B cell (primary cell): ENCODE measurements around the gene HSF4. TPM values are rescaled to one million over a fixed set of nuclear protein-coding genes. Genes with fewer than 3 reads are reported as not detected.

ENCODE experiments used
- ATAC-seq: fragments of 200-7000 bp; cut with Tn5 transposase; one replicate; pipeline ENCODE4 v1.10.0; 2021; ENCODE audit warnings: low read depth, mild to moderate bottlenecking, moderate number of reproducible peaks, moderate library complexity
- CTCF ChIA-PET: fragments of 350-600 bp; sonication (Branson Sonifier 250); formaldehyde crosslinking; loops from one replicate; lab custom pipeline; 2021; ENCODE audit warnings: antibody characterized with exemption, inconsistent platforms; lab: Charles Lee
- POLR2A ChIA-PET: fragments of 350-600 bp; sonication (Branson Sonifier 250); formaldehyde crosslinking; loops from one replicate; lab custom pipeline; 2021; ENCODE audit warnings: antibody characterized with exemption; lab: Charles Lee
- DNase-seq: peaks from one replicate; pipeline ENCODE4 v3.0.0; 2013
- H2AFZ ChIP-seq: 2 replicates; pipeline ENCODE4 v1.6.1; 2012; ENCODE audit warnings: mild to moderate bottlenecking, low read depth, low read length; ENCODE audit not compliant: insufficient read depth, poor library complexity, severe bottlenecking
- H3K27ac ChIP-seq, 2 donors: 1 replicate in 1 of 2; 2 replicates in 1 of 2; pipeline ENCODE4 v1.5.1; 2012 to 2013; ENCODE audit warnings: low read length in 2 of 2, mild to moderate bottlenecking in 2 of 2, moderate library complexity in 1 of 2
- H3K27me3 ChIP-seq, 4 experiments: fragments of 200-600 bp in 1 of 4; sonication (generic) in 1 of 4; replicated peaks in 1 of 4; 1 replicate in 2 of 4; 2 replicates in 2 of 4; pipeline versions ENCODE4 v1.6.1 to v1.7.0; 2013 to 2016; ENCODE audit warnings: low read length in 3 of 4, mild to moderate bottlenecking in 2 of 4, mixed read lengths in 1 of 4, moderate library complexity in 1 of 4; ENCODE audit not compliant: insufficient read depth in 4 of 4, control insufficient read depth in 3 of 4; ENCODE audit errors: control extremely low read depth in 1 of 4
- H3K36me3 ChIP-seq, 2 experiments: replicated peaks in 1 of 2; 1 replicate in 1 of 2; 2 replicates in 1 of 2; pipeline versions ENCODE4 v1.6.1 to v1.7.1; 2013; ENCODE audit warnings: low read length in 1 of 2; ENCODE audit not compliant: insufficient read depth in 2 of 2, control insufficient read depth in 1 of 2; ENCODE audit errors: control extremely low read depth in 1 of 2, extremely low read depth in 1 of 2
- H3K4me1 ChIP-seq, 2 donors: fragments of 200-600 bp in 1 of 2; sonication (generic) in 1 of 2; 1 replicate in 1 of 2; 2 replicates in 1 of 2; pipeline versions ENCODE4 v1.5.1 to v1.6.1; 2013 to 2017; ENCODE audit warnings: low read length in 2 of 2; ENCODE audit not compliant: control insufficient read depth in 2 of 2, insufficient read depth in 2 of 2
- H3K4me2 ChIP-seq: replicated peaks from 2 replicates; pipeline ENCODE3; 2012; ENCODE audit warnings: mild to moderate bottlenecking, low read depth, low read length; ENCODE audit not compliant: poor library complexity, severe bottlenecking
- H3K4me3 ChIP-seq, 5 experiments: fragments of 200-600 bp in 1 of 5; sonication (generic) in 1 of 5; 1 replicate in 3 of 5; 2 replicates in 2 of 5; pipeline versions ENCODE4 v1.5.1 to v1.7.0; 2011 to 2016; ENCODE audit warnings: low read length in 4 of 5, mild to moderate bottlenecking in 4 of 5, low read depth in 2 of 5, control low read depth in 1 of 5, moderate library complexity in 1 of 5; ENCODE audit not compliant: insufficient read depth in 1 of 5; ENCODE audit errors: control extremely low read depth in 1 of 5, extremely low read depth in 1 of 5
- H3K79me2 ChIP-seq: fragments of 200-600 bp; sonication (generic); one replicate; pipeline ENCODE4 v1.6.0; 2016; ENCODE audit warnings: low read length; ENCODE audit not compliant: control insufficient read depth, insufficient read depth
- H3K9ac ChIP-seq: fragments of 200-600 bp; sonication (generic); 2 replicates; pipeline ENCODE4 v1.6.1; 2017; ENCODE audit warnings: mild to moderate bottlenecking, low read length, moderate library complexity
- H3K9me3 ChIP-seq, 3 donors: one replicate each; pipeline versions ENCODE4 v1.6.1 to v1.7.1; 2013; ENCODE audit warnings: low read length in 2 of 3; ENCODE audit not compliant: control insufficient read depth in 2 of 3, insufficient read depth in 1 of 3; ENCODE audit errors: control extremely low read depth in 1 of 3
- H4K20me1 ChIP-seq: 2 replicates; pipeline ENCODE4 v1.6.0; 2012; ENCODE audit warnings: mild to moderate bottlenecking, low read length; ENCODE audit not compliant: insufficient read depth, control insufficient read depth, poor library complexity, severe bottlenecking
- H3K27ac Mint-ChIP-seq: one replicate; pipeline ENCODE4 v1.8.0; 2021; ENCODE audit warnings: mixed read lengths
- H3K27me3 Mint-ChIP-seq: one replicate; pipeline ENCODE4 v1.8.0; 2021; ENCODE audit warnings: mixed read lengths
- H3K4me1 Mint-ChIP-seq: one replicate; pipeline ENCODE4 v1.8.0; 2021; ENCODE audit warnings: mixed read lengths
- H3K4me3 Mint-ChIP-seq: one replicate; pipeline ENCODE4 v1.8.0; 2021; ENCODE audit warnings: mixed read lengths
- H3K9me3 Mint-ChIP-seq: one replicate; pipeline ENCODE4 v1.8.0; 2022; ENCODE audit warnings: mixed read lengths; ENCODE audit not compliant: insufficient read depth
- EZH2 ChIP-seq: IDR thresholded peaks from 2 replicates; pipeline ENCODE4 v1.6.1; 2012; ENCODE audit warnings: borderline replicate concordance, low read depth, mild to moderate bottlenecking, moderate library complexity, low read length; ENCODE audit not compliant: insufficient read depth, poor library complexity, severe bottlenecking
- WGBS: methylation state at CpG from one replicate; pipeline ENCODE4 v1.1.5; 2013; ENCODE audit warnings: missing lambda C conversion rate; ENCODE audit not compliant: insufficient coverage; 5-methylcytosine and 5-hydroxymethylcytosine counted together
- intact Hi-C: fragments of 100-400 bp; cut with micrococcal nuclease; formaldehyde crosslinking; loops from one replicate; pipeline ENCODE4 v1.10.0; 2022
- polyA plus RNA-seq: library from polyadenylated mRNA; depleted of rRNA; stranded (reverse); fragments of >200 nt; gene quantifications from 2 replicates; pipeline ENCODE4 v1.2.3, GENCODE V29; 2012
- total RNA-seq, 2 donors: library from RNA; stranded (reverse); fragments of 120-200 nt in 1 of 2; gene quantifications; 1 replicate in 1 of 2; 2 replicates in 1 of 2; pipeline versions ENCODE4 v1.2.3 to v1.2.4, GENCODE V29; 2013 to 2022
- TF ChIP-seq, protein P1 (sequence below): fragments of 200-600 bp; IDR thresholded peaks from one replicate; pipeline ENCODE4 v1.8.0; 2022; ENCODE audit warnings: antibody characterized with exemption, mild to moderate bottlenecking

Gene HSF4
- total and polyA plus RNA-seq, 2 donors (not counting 1 experiment from before 2014, with no cell fraction given): 11.9 to 12.2 TPM

DNA sequence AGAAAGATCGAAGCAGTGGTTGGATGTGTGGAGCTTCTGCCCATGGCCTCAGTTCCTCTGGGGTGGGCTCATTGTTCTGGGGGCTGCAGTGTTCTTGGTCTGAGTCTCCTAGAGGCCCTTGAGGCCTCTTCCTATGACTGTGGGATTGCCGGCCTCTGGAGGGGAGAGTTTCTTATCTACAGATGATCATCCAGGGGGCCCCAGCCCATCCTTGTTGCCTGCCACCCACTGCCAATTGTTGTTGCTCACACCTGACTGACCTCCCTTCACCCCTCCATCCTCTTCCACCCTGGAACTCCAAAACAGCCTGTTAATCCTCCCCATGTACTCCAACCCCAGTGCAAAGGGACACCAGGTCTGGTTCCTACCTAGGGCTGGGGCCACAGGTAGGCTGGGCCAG, 19.6 kb upstream of the HSF4 start:
- no peak for TF ChIP-seq EZH2
- TF ChIP-seq, protein P1, sequence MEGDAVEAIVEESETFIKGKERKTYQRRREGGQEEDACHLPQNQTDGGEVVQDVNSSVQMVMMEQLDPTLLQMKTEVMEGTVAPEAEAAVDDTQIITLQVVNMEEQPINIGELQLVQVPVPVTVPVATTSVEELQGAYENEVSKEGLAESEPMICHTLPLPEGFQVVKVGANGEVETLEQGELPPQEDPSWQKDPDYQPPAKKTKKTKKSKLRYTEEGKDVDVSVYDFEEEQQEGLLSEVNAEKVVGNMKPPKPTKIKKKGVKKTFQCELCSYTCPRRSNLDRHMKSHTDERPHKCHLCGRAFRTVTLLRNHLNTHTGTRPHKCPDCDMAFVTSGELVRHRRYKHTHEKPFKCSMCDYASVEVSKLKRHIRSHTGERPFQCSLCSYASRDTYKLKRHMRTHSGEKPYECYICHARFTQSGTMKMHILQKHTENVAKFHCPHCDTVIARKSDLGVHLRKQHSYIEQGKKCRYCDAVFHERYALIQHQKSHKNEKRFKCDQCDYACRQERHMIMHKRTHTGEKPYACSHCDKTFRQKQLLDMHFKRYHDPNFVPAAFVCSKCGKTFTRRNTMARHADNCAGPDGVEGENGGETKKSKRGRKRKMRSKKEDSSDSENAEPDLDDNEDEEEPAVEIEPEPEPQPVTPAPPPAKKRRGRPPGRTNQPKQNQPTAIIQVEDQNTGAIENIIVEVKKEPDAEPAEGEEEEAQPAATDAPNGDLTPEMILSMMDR: no peak
- 94% methylated on average over 1 of the region's 2 CpGs for WGBS

DNA sequence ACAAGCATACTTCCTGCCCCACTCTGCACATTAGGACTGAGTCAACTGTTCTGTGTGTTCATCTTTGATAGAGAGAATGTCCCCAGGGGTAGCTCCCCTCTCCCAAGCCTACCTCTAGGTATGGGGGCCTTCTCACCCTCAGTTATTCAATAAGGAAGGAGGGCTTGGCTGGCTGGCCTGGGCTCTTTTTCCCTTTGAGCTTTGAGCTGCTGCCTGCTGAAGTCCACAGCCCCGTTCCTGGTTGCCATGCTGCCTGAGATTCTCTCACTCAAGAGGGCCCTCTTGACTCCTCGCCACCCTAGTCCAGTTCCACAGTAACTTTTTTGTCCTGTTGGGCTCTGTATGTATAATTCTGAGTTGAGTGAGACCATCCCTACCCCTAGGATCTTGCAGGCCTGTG, 18.8 kb upstream of the HSF4 start:
- TF ChIP-seq EZH2: no peak
- TF ChIP-seq, protein P1: no peak
- H3K9me3 ChIP-seq: peaks cover 0 to 16% (median 0%) of the 10 kb centered on the region in 3 donors
- H4K20me1 ChIP-seq: no peaks in the 10 kb centered on the region
- Mint-ChIP-seq H3K27me3 (peaks cover 16% of the 10 kb centered on the region), H3K9me3 (no peaks in the 10 kb centered on the region), H3K4me3 (no peak overlapping the region), H3K27ac (no peak overlapping the region), H3K4me1 (peaks cover 5% of the 10 kb centered on the region)
- intact Hi-C loops: no loop called here
- POLR2A ChIA-PET: interaction anchor here (1.0 kb wide), 1 partner anchor 8 kb away, joined by 9 read pairs; no protein-coding TSS in a partner anchor
- ATAC-seq: no peak
- H3K79me2 ChIP-seq: no peaks in the 10 kb centered on the region
- H3K27ac ChIP-seq: no peak overlapping the region
- no peak overlapping the region for H2AFZ ChIP-seq
- H3K27me3 ChIP-seq: peaks cover 0 to 17% (median 6%) of the 10 kb centered on the region in 4 experiments
- H3K36me3 ChIP-seq: peaks cover 0 to 67% of the 10 kb centered on the region in 2 experiments
- no peak overlapping the region for H3K9ac ChIP-seq
- CTCF ChIA-PET: no interaction called here
- no peak for DNase-seq
- H3K4me1 ChIP-seq: peaks cover 5 to 9% of the 10 kb centered on the region in 2 donors
- no CpG with 5 or more reads among the region's 2 CpGs for WGBS
- H3K4me2 ChIP-seq: no peak overlapping the region
- no peak overlapping the region for H3K4me3 ChIP-seq

More for the DNA sequence above, 19.6 kb upstream of the HSF4 start:
- Mint-ChIP-seq H3K4me1 (peaks cover 5% of the 10 kb centered on the region), H3K27ac (no peak overlapping the region), H3K27me3 (peaks cover 16% of the 10 kb centered on the region), H3K4me3 (no peak overlapping the region), H3K9me3 (no peaks in the 10 kb centered on the region)
- ATAC-seq (no peak), DNase-seq (no peak)
- intact Hi-C loops: no loop called here
- no peak overlapping the region for H3K27ac ChIP-seq
- H3K4me1 ChIP-seq: peaks cover 0 to 1% of the 10 kb centered on the region in 2 donors
- no peaks in the 10 kb centered on the region for H4K20me1 ChIP-seq
- H3K4me2 ChIP-seq: no peak overlapping the region
- no peak overlapping the region for H3K4me3 ChIP-seq
- peaks cover 0 to 14% (median 0%) of the 10 kb centered on the region in 3 donors for H3K9me3 ChIP-seq
- peaks cover 0 to 12% (median 3%) of the 10 kb centered on the region in 4 experiments for H3K27me3 ChIP-seq
- no peaks in the 10 kb centered on the region for H3K79me2 ChIP-seq
- no peak overlapping the region for H2AFZ ChIP-seq
- H3K36me3 ChIP-seq: peaks cover 2 to 75% of the 10 kb centered on the region in 2 experiments
- no peak overlapping the region for H3K9ac ChIP-seq
- CTCF ChIA-PET: interaction anchor here (1.6 kb wide), 1 partner anchor 10 kb away, joined by 7 read pairs; no protein-coding TSS in a partner anchor
- POLR2A ChIA-PET: interaction anchor here (1.0 kb wide), 1 partner anchor 9 kb away, joined by 9 read pairs; no protein-coding TSS in a partner anchor
